HuH-7.5 (cell line): ENCODE data around the gene RPL29.

Experiments
- DNase-seq: peaks from one replicate; pipeline ENCODE4 v3.0.0; 2011; ENCODE audit warnings: low spot score

Gene RPL29

DNA sequence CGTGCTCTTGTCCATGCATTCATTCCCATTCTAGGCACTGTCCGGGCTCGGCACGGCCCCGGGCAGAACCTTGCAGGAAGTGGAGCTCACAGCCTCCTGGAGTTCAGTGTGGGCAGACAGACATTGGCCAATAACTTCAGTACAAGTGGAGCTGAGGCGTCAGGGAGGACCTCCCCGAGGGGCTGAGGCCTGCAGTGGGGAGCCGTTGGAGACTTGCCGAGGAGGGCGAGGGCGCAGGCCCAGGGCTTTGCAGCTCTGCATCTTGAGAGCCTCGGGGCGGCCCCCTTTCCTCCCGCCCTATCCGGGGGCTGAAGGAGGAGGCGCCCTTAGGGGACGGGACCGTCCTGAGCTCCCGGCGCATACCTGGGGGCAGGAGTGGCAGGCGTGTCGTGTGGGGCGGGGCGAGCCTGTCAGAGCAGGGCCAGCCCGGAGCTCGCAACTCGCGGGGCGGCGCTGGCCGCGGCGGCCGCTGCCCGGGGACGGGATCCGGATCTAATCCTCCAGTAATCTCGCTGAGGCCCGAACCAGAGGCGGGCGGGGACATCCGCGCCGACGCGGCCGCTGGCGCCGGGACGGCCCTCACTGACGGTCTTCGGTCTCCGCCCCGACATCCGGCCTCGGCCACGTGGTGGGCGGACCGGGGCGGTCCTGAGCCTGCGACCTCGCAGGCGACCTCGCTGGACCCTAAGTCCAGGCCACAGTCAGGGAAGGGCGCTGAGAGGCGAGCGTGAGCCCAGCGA lies 12.7 kb downstream of the RPL29 start, which contains the start of gene ACY1:
TSS of gene ACY1 (plus strand) at position 698 of the 740 bp plus-strand sequence. CDS start 530 bp downstream, outside the sequence.
- DNase-seq: peak; percentile 97

DNA sequence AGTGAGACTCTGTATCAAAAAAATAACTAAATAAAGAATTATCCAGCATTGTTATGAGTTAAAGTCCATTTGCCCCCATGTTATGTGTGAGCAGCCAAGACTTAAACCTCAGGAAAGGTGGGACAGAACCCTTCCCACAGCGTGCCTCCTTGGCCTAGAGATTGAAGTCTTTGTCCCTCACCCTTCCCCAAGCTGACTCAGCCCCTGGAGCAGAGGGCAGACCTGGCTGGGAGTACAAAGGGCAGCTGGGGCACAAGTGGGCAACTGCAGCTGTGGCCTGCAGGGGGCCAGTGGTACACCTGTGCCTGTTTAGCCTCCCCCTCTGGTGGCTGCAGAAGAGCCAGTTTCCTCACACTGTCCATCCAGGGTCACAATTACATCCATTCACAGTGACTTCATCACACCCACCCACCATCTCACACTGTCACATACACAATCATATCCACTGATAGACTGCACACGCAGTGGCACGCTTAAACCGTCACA lies 13.3 kb downstream of the RPL29 start:
- DNase-seq: peak; percentile 99

DNA sequence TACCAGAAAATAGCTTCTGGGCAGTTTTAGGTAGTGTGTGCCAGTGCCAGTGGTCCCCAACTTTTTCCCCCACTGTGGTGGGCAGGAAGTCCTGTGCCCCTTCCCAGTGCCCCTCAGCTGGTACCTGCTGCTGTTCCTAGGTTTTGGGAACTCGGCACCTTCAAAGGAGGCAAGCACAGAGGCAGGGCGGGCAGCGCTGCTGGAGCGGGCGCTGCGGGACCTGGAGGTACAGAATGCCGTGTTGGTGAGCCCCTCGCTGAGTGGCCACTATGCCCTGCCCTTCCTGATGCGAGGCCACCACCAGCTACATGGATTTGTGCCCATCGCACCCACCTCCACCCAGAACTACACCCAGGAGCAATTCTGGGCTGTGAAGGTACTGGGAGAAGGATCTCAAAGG lies 15.4 kb downstream of the RPL29 start:
- DNase-seq: no peak

DNA sequence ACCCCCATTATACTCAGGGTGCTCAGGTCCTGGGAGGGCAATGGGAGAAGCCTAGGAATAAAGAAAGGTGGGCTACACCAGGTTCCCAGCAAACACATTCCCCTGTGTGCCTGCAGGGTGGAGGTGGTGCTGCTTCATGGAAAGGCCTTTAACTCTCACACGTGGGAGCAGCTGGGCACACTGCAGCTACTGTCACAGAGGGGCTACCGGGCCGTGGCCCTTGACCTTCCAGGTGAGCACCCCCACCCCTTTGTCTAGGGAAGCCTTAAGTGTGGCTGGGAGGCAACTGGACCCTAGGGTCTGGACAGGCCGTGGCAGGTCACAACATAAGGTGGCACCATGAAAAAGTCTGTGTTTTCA lies 17.6 kb downstream of the RPL29 start:
- no peak for DNase-seq

DNA sequence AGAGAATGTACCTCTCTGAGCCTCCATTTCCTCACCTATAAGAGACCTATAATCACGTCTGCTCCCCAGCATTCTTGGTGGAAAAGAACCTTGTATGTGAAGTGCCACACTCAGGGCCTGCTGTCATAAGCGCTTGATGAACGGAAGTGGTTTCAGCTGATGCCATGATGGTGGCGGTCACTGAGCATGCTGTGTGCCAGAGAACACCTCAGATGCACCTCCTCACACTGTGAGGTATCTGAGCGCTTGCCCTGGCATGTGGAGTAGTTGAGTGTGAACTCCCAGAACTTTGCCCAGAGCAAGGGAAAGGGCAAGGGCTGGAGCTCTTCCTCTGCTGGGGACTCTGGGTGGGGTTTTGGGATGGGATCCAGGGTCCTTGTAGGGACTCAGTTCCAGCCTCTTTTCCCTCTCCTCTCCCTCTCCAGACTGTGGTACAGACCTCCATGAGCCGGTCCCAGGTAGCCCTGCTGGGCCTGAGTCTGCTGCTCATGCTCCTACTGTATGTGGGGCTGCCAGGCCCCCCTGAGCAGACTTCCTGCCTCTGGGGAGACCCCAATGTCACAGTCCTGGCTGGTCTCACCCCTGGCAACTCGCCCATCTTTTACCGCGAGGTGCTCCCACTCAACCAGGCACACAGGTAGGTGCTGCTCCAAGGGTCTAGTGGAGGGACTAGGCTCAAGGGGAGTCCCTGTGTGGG lies 18.1 kb downstream of the RPL29 start:
- no peak for DNase-seq

DNA sequence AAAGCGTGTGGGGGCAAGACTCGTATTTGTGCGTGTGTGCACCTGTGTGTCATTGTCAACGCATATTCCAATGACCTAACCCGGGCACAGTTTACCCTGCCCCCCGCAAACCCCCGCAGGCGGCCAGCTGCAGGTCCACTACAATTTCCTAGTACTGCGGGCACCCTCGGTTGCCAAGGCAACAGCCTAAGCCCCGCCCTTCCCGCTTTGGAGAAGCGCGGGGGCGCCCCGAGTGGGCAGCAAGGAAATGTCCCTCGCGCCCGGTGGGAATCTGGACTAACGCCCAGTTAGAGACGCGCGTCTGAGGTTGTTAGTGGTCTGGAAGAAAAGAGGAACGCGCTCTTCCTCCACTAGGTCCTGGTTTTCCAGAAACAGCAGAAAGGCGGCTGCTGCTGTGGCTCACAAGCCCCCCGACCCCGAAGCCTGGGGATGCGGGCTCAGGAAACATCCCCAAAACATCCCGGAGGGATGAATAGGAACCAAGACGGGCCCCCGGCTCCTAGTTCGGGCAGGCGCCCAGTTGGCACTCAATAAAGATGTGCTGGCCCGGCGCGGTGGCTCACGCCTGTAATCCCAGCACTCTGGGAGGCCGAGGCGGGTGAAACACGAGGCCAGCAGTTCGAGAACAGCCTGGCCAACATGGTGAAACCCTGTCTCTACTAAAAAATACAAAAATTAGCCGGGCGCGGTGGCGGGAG lies 19.7 kb downstream of the RPL29 start:
- DNase-seq: no peak

DNA sequence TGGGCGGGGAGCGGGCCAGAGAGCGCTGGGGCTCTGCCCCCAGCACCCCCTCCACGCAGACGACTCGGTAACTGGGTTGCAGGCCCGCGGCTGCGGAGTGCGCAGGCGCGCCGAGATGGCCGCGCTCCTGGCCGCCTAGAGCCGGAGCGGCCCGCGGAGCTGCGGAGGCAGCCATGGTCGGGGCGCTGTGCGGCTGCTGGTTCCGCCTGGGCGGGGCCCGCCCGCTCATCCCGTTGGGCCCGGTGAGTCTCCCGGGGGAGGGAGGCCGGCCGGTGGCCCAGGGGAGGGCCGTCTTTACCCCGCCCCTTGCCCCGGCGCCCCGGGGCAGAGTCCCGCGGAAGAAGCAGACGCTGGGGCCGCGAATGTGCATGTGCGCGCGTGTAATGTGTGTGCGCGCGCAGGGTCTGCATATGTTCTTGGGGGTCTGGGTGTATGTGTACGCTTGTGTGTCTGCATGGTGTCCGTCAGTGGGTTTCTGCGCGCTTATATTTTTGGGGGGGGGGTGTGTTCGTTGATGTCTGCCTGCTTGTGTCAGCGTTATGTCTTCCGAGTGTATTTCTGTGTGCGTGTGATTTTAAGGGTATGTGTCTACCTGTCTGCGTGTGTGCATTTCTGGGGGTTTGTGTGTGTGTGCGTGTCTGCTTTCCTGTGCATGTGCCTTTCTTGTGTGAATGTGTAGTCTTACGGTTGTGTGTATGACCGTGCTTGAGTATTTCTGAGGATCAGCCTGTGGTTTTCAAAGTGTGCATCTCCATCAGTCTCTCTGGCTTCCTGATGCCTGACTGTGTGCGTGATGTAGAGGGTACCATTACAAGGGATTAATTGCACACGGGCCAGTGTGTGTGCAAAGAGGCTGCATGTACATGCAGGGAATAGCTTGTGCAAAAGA lies 20.5 kb downstream of the RPL29 start, which contains the start of gene ABHD14A:
TSS of gene ABHD14A (plus strand) at position 102 of the 889 bp plus-strand sequence. CDS start at position 174, 72 bp downstream.
- peak; percentile 78 for DNase-seq

DNA sequence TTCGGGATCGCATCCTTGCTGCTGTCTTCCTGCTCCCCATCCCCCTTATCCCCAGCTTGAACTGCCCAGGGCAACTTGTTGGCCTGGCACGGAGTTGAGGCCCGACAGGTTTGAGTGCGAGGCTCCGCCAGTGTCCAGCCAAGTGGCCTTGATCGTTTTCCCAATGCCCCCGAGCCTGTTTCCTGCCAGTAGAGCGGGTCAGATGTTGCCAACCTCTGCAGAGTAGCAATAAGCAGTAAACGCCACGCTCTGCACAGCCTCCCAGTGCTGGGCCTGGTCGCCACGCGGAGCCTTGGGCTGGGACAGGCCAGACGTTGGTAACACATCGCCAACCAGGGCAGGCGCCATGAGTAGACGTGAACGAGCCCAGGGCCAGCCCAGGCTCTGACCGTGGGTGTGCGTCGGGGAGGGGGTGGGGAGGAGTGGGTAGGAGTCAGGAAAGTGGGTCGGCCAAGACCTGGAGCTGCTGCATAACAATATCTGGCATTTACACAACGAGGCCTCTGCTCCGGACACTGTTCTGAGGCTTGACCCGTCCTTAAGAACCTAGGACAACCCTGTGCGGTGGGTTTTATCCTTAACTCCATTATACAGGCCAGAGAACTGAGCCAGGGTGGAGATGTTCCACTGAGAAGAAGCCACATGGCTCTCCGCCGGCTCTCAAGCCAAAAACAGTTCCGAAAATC lies 21.3 kb downstream of the RPL29 start:
- no peak for DNase-seq

DNA sequence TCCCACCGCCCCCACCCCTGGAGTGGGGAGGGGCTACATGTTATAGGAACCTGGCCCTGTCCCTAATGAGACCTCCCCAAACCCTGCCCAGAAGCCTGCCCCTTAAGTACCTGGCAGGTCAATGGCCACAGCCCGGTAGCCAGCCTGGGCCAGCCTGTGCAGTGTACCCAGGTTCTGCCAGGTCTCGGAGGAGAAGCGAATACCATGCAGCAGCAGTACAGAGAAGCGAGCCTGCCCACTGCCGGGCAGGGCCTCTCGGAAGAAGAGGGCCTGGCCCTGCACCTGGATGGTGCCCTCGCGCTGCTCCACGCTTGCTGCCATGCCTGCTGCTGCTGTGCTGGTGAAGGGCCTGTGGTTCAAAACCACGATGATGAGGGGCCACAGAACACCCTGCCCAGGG lies 24.3 kb downstream of the RPL29 start:
- no peak for DNase-seq

DNA sequence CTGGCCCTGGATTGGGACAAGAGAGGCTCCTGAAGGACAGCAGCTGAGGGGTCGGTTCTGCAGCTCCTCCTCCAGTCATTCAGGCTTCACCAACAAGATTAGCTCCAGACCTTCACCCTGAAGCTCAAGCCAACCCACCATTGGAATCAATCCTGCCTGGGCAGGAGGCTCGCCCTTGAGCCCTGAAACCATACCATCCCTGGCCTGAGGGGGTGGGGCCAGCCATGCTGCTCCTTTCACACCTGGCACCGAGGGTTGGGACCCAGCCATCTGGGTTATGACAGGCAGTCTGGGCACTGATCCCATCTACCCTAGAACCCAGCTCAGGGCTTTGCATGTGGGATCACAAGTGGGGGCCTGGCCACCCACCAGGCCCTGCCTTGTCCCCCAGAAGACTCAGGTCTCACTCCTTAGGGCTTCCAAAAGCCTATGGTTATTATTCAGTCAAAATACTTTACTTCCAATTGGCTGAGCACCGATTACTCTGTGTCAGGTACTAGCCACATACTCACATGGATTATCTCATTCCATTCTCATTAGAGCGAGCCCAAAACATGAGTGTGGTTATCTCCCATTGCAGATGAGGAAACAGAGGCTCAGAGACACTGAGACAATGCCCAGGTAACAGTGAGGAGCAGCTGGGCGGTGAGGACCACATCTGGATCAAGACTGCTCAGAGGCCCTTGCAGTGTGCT lies 24.9 kb downstream of the RPL29 start:
- no peak for DNase-seq

DNA sequence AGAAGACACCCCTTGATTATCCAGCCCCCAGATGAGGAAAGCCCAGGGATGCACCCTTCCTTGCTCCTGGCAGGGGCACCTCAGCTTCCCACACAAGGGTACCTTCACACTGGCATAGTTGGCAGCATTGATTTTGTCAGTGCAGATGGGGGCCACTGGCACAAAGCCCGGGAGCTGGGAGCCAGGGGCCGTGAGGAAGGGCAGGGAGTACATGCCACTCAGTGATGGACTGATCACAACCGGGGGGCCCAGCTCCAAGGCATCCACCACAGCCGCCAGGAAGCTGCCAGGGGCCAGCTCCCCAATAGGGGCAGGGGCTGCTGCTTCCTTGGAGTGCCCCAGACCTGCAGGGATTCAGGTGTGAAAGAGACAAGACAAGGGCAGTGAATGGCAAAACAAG lies 25.9 kb downstream of the RPL29 start:
- DNase-seq: no peak

DNA sequence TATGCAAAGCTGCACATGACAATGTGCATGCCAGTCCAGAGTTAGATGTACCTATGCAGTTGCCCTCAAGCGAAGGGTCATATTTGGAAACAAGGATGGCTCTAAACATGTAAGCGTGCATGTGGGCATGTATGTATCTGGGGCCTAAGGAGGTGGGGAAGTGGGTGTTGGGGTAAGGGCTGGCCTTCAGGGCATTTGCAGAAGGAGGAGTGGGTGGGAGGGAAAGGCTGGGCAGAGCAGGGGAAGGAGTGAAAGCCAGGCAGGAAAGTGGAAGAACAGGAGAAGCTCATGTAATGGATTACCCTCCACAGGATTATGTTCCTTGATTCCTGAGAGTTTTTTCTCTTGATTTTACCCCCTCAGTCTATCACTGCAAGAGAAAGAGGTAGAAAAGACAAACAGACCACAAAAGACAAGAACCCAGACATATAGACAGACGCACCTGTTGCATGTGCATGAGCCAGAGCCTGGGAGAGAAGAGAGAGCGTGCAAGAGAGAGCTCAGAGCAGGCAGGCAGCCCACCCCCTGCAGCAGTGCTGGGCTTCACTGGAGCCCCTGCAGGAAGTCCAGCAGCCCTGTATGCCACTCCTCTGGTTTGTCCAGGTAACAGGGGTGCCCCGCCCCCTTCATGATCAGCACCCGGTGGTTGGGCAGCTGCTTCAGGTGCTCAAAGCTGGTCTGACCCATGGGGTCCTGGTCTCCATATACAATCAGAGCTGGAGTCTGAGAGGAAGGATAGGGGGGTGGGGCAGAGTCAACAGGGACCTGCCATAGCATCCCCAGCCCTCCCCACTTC lies 26.6 kb downstream of the RPL29 start:
- DNase-seq: no peak

DNA sequence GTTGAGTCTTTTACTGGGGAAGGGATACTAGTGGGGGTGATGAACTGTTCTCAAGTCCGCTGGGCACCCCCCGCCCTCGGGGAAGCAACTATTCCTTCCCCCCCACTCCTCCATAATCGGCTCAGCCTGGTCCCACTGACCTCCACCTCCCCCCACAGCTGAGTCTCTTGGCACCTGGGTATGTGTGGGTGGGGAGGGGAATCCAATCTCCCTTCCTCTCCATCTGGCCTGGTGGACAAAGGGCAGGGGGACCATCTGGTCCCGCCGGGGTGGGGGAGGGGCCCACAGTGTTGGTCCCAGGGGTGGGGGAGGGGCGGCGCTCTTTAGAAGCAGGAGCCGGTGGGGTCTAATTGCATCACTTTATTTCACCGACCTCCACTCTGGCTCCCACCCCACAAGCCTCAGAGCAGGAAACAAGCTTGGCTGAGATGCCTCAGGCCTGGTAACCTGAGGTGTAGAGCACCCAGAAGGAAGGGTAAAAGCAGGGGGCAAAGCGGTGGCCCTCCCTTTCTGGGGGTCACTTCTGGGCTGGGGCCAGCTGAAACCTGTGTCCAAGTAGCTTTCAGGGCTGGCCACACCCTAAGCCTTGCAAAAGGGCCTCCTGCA lies 27.4 kb downstream of the RPL29 start:
- no peak for DNase-seq

DNA sequence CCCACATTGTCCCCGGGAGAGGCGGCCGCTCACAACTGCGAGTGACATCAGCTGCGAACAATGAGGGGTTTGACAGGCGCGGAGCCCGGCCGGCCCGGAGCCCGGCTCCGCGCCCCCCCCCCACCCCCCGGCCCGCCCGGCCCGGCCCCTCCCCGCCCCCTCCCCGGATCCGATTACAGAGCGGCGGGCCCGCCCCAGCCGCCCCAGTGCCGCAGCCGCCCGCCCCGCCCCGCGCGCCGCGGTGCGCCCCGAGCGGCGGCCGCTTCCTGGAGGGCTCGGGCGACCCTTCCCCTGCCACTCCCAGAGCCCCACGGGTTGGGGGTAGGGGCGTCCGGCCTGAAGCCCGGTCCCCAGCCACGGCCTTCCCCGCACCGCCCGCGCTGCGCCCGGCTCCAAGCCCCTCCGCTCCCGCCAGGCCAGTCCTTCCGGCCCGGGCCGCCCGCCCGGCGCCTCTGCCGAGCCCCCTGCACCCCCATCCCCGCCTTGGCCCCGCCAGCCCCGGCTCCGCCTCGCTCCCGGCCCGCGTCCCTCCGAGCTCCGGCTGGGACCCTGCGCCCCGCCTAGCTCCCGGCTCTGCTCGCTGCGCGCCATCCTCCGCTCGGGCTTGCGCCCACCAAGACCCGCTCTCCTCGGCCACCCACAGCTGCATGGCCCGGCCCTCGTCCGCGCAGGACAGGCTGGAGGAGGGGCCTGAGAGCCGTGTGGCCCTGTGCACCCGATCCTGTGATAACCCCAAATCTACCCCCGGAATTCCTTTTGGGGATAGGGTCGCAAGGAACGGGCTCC lies 28.1 kb downstream of the RPL29 start, which contains the start of gene PCBP4:
TSS of gene PCBP4 (minus strand) at position 71 of the 786 bp plus-strand sequence. CDS start 6,214 bp downstream, outside the sequence.
- peak; percentile 77 for DNase-seq

DNA sequence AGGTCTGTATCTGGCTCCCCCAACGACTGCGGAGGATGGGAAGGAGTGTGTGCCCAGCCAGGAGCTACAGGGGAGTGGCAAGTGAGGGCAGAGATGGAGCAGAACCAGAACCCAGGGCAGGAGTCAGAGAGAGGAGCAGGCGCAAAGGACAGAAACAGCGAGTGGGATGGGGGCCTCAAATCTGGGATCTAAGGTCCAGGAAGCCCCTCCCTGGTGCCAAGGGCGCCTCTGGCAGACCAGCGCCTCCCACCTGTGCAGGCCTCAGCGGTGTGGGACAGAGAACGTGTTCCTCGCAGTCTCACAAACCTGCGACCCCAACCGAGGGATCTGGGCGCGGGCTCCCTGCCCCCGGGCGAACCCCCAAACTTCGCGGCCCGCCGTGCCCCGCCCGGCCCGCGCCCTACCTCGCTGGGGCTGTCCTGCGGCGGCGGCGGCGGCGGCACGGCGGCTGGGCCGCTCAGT lies 28.7 kb downstream of the RPL29 start:
- no peak for DNase-seq

DNA sequence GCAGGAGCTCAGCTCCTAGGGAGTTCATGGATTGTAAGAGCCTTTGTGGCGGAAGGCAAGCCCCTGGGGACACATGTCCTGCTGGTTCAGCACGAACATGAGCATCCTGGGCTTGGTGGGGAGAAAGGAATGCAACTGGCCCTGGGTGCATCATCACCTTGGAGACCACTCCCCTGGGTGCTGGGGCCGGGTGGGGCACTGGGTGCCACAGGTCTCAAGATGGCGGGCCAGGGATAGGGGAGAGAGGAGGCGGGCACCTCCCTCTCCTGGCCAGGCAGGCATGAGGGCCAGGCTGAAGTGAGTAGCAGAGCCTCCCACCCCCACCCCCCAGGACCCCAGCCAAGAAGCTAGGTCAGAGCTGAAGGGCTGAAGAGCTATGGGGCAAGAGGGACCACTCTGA lies 29.2 kb downstream of the RPL29 start:
- no peak for DNase-seq

DNA sequence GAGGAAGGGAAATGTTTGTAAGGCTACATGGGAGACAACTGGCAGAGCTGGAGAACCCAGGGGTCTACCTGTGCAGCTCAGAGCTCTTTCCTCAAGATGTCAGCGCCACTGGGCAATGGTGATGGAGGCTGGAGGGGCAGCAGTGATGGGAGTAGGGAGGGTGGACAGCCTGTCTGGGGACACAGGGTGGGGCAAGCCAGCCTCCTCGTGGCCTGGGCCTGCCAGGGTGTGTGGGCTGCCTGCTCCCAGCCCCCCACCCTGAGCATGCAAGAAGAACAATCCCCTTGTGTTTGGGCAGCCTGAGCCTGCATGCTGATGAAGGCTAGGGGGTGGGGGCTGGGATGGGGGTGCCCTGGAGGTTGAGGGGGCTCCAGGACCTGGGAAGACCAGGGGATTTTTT lies 29.7 kb downstream of the RPL29 start:
- no peak for DNase-seq

DNA sequence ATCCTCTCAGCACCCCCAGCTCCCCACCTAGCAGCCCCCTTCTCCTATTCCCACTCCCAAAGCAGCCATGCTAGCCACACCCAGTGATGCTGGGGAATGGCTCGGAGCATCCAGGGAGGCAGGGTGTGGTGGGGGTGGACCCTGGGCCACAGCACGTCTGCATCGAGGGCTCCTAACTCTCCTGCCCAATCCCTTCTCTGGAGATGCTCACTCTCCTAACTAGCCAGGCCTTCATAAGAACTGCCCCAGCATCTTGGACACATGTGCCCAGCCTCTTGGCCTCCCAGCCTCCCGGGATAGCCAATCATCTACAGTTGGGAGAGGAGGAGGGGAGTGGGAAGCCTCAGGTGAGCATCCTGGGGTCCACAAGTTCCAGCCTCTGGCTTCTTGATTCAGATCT lies 31.2 kb downstream of the RPL29 start:
- no peak for DNase-seq
